GM21515 (cell line): ENCODE measurements around the gene GNG5.
"Not testable (repeated sequence)": the region's sequence is repeated elsewhere in the genome, so short reads cannot be mapped to it uniquely, and the experiment has no call there.

ENCODE experiments used
- ATAC-seq: cut with Tn5 transposase; IDR thresholded peaks from one replicate; pipeline ENCODE4 v1.9.1; 2021; ENCODE audit not compliant: unreplicated experiment

GNG5 gene

GRCh38 chr1:84506002-84506728 lies at the start of gene GNG5, which contains the start of gene SPATA1:
Gene GNG5, minus strand, starts transcription at chr1:84506581. Its CDS starts 490 bp downstream, at chr1:84506091.
Gene SPATA1, plus strand, starts transcription at chr1:84506386. Its CDS starts 9,974 bp downstream, at chr1:84516360.
- ATAC-seq = peak; percentile 81

GRCh38 chr1:84550826-84551225 lies 44.4 kb upstream of the GNG5 start:
- no peak for ATAC-seq

- no peak for ATAC-seq
Measured at GRCh38 chr1:84541679-84542078, 35.3 kb upstream of the GNG5 start.

GRCh38 chr1:84540759-84541158 lies 34.4 kb upstream of the GNG5 start:
- no peak for ATAC-seq

- no peak for ATAC-seq
Measured at GRCh38 chr1:84539972-84540371, 33.6 kb upstream of the GNG5 start.

- ATAC-seq = no peak
Measured at GRCh38 chr1:84538599-84538998, 32.2 kb upstream of the GNG5 start.

- ATAC-seq = no peak
Measured at GRCh38 chr1:84525779-84526178, 19.4 kb upstream of the GNG5 start.

GRCh38 chr1:84524590-84524989 lies 18.2 kb upstream of the GNG5 start:
- ATAC-seq = no peak

- ATAC-seq = no peak
Measured at GRCh38 chr1:84510668-84511067, 4.3 kb upstream of the GNG5 start.

GRCh38 chr1:84510165-84510564 lies 3.8 kb upstream of the GNG5 start:
- ATAC-seq = no peak

- ATAC-seq = no peak
Measured at GRCh38 chr1:84509029-84509428, 2.6 kb upstream of the GNG5 start.

GRCh38 chr1:84508510-84508909 lies 2.1 kb upstream of the GNG5 start:
- no peak for ATAC-seq

- not testable (repeated sequence) for ATAC-seq
Measured at GRCh38 chr1:84507887-84508286, 1.5 kb upstream of the GNG5 start.

GRCh38 chr1:84506729-84507453 lies 510 bp upstream of the GNG5 start:
- no peak for ATAC-seq

- peak; percentile 36 for ATAC-seq
Measured at GRCh38 chr1:84505493-84506001, 834 bp downstream of the GNG5 start.

GRCh38 chr1:84504580-84505492 lies 1.5 kb downstream of the GNG5 start:
- ATAC-seq = no peak

- no peak for ATAC-seq
Measured at GRCh38 chr1:84502927-84503326, 3.5 kb downstream of the GNG5 start.

GRCh38 chr1:84497631-84498275 lies 8.6 kb downstream of the GNG5 start:
- no peak for ATAC-seq

GRCh38 chr1:84496498-84496897 lies 9.9 kb downstream of the GNG5 start:
- ATAC-seq = no peak

GRCh38 chr1:84493747-84494146 lies 12.6 kb downstream of the GNG5 start:
- no peak for ATAC-seq

GRCh38 chr1:84492726-84493125 lies 13.7 kb downstream of the GNG5 start:
- ATAC-seq = no peak
